IMR-90 (cell line): ENCODE measurements around the gene CRYM. TPM values are rescaled to one million over a fixed set of nuclear protein-coding genes. Genes with fewer than 3 reads are reported as not detected.

Experiments
- ATAC-seq: fragments of 200-7000 bp; cut with Tn5 transposase; 2 replicates; pipeline ENCODE4 v1.9.1; 2020; ENCODE audit warnings: low read depth, mild to moderate bottlenecking, moderate library complexity
- BruUV-seq: library from RNA; stranded (reverse); fragments of 400-500 nt; replicated peaks from 2 replicates; lab custom pipeline; 2021; lab: Mats Ljungman, UMichigan
- CTCF ChIA-PET: fragments of 300-600 bp; formaldehyde crosslinking; extraction: SDS; loops from one replicate; lab custom pipeline; 2021; ENCODE audit warnings: antibody characterized with exemption; lab: Yijun Ruan, JAX
- POLR2A ChIA-PET: fragments of 300-600 bp; sonication (Branson Sonifier 250); formaldehyde crosslinking; loops from one replicate; lab custom pipeline; 2022; ENCODE audit warnings: antibody characterized with exemption; ENCODE audit not compliant: unreplicated experiment; lab: Charles Lee
- DNase-seq: peaks from one replicate; pipeline ENCODE4 v3.0.0; 2013
- H2AFZ ChIP-seq: replicated peaks from 2 replicates; pipeline ENCODE3; 2013; ENCODE audit warnings: low read length, mild to moderate bottlenecking; ENCODE audit not compliant: poor library complexity
- H2AK5ac ChIP-seq: 2 replicates; pipeline ENCODE4 v1.6.1; 2013; ENCODE audit warnings: low read depth, low read length, inconsistent platforms
- H2AK9ac ChIP-seq: replicated peaks from 2 replicates; pipeline ENCODE3; 2013; ENCODE audit warnings: mild to moderate bottlenecking, low read depth, low read length, moderate library complexity; ENCODE audit not compliant: poor library complexity
- H2BK120ac ChIP-seq: 2 replicates; pipeline ENCODE4 v1.6.1; 2013; ENCODE audit warnings: low read depth, low read length, inconsistent platforms
- H2BK15ac ChIP-seq: 3 replicates; pipeline ENCODE4 v1.6.1; 2013; ENCODE audit warnings: low read depth, low read length, inconsistent platforms
- H2BK20ac ChIP-seq: 2 replicates; pipeline ENCODE4 v1.6.1; 2013; ENCODE audit warnings: low read depth, mild to moderate bottlenecking, inconsistent platforms, low read length, moderate library complexity
- H2BK5ac ChIP-seq: 2 replicates; pipeline ENCODE4 v1.6.1; 2013; ENCODE audit warnings: mild to moderate bottlenecking, low read depth, low read length, inconsistent platforms; ENCODE audit not compliant: poor library complexity, severe bottlenecking
- H3K14ac ChIP-seq: replicated peaks from 2 replicates; pipeline ENCODE4 v1.6.1; 2013; ENCODE audit warnings: low read depth, low read length, inconsistent platforms
- H3K18ac ChIP-seq: 2 replicates; pipeline ENCODE4 v1.6.1; 2013; ENCODE audit warnings: low read depth, low read length, control low read depth
- H3K23ac ChIP-seq: 2 replicates; pipeline ENCODE4 v1.6.1; 2013; ENCODE audit warnings: low read depth, low read length, inconsistent platforms
- H3K27ac ChIP-seq: 2 replicates; pipeline ENCODE4 v1.5.1; 2013; ENCODE audit warnings: mild to moderate bottlenecking, control low read depth, low read length; ENCODE audit not compliant: insufficient read depth
- H3K27me3 ChIP-seq: 2 replicates; pipeline ENCODE4 v1.6.1; 2013; ENCODE audit warnings: low read length; ENCODE audit not compliant: control insufficient read depth, insufficient read depth
- H3K36me3 ChIP-seq: 2 replicates; pipeline ENCODE4 v1.6.1; 2013; ENCODE audit warnings: low read length, mixed read lengths; ENCODE audit not compliant: control insufficient read depth, insufficient read depth
- H3K4ac ChIP-seq: 2 replicates; pipeline ENCODE4 v1.6.1; 2013; ENCODE audit warnings: low read depth, low read length, inconsistent platforms
- H3K4me1 ChIP-seq: 2 replicates; pipeline ENCODE4 v1.6.1; 2013; ENCODE audit warnings: low read length, mixed read lengths; ENCODE audit not compliant: control insufficient read depth, insufficient read depth
- H3K4me2 ChIP-seq: 2 replicates; pipeline ENCODE4 v1.6.1; 2013; ENCODE audit warnings: low read depth, mild to moderate bottlenecking, control low read depth, low read length, moderate library complexity
- H3K4me3 ChIP-seq: 2 replicates; pipeline ENCODE4 v1.5.1; 2013; ENCODE audit warnings: low read depth, mild to moderate bottlenecking, control low read depth, low read length, moderate library complexity; ENCODE audit not compliant: insufficient read depth
- H3K56ac ChIP-seq: 2 replicates; pipeline ENCODE4 v1.6.1; 2013; ENCODE audit warnings: low read length, inconsistent platforms; ENCODE audit not compliant: insufficient read depth; ENCODE audit errors: extremely low read depth
- H3K79me1 ChIP-seq, 2 experiments: 2 replicates each; pipeline ENCODE4 v1.6.1; 2013; ENCODE audit warnings: low read length in 2 of 2, inconsistent platforms in 1 of 2, low read depth in 1 of 2
- H3K9ac ChIP-seq: 2 replicates; pipeline ENCODE4 v1.6.1; 2013; ENCODE audit warnings: low read depth, low read length, control low read depth
- H3K9me1 ChIP-seq: 2 replicates; pipeline ENCODE4 v1.6.1; 2013; ENCODE audit warnings: low read length, inconsistent platforms; ENCODE audit not compliant: insufficient read depth
- H3K9me3 ChIP-seq: 2 replicates; pipeline ENCODE4 v1.6.1; 2013; ENCODE audit warnings: low read length; ENCODE audit not compliant: control insufficient read depth, insufficient read depth
- H4K20me1 ChIP-seq: 2 replicates; pipeline ENCODE4 v1.6.1; 2013; ENCODE audit warnings: low read length, inconsistent platforms; ENCODE audit not compliant: insufficient read depth
- H4K5ac ChIP-seq: 2 replicates; pipeline ENCODE4 v1.6.1; 2013; ENCODE audit warnings: mild to moderate bottlenecking, low read depth, low read length, control low read depth
- H4K8ac ChIP-seq, 2 experiments: 2 replicates each; pipeline ENCODE4 v1.6.1; 2013; ENCODE audit warnings: low read depth in 2 of 2, low read length in 2 of 2, control low read depth in 1 of 2, inconsistent platforms in 1 of 2
- H4K91ac ChIP-seq: 2 replicates; pipeline ENCODE4 v1.6.1; 2013; ENCODE audit warnings: low read depth, low read length, inconsistent platforms; ENCODE audit not compliant: insufficient read depth
- BHLHE40 ChIP-seq: fragments of 150-350 bp; IDR thresholded peaks from 2 replicates; pipeline ENCODE4 v1.6.1; 2016; ENCODE audit warnings: mild to moderate bottlenecking, low read depth, low read length
- CEBPB ChIP-seq: IDR thresholded peaks from 2 replicates; pipeline ENCODE4 v1.6.1; 2012; ENCODE audit warnings: low read depth, low read length, improper control_type of control experiment
- CHD1 ChIP-seq: IDR thresholded peaks from 2 replicates; pipeline ENCODE4 v1.6.1; 2012; ENCODE audit warnings: low read depth, low read length, improper control_type of control experiment
- FOS ChIP-seq: fragments of 150-350 bp; IDR thresholded peaks from 2 replicates; pipeline ENCODE4 v1.6.1; 2016; ENCODE audit warnings: low read depth, low read length
- MAFK ChIP-seq: IDR thresholded peaks from 2 replicates; pipeline ENCODE4 v1.6.1; 2012; ENCODE audit warnings: low read depth, low read length, improper control_type of control experiment
- MAZ ChIP-seq: IDR thresholded peaks from 2 replicates; pipeline ENCODE4 v1.6.1; 2012; ENCODE audit warnings: low read depth, mild to moderate bottlenecking, low read length, improper control_type of control experiment, moderate library complexity, borderline replicate concordance
- MXI1 ChIP-seq: IDR thresholded peaks from 2 replicates; pipeline ENCODE4 v1.6.1; 2012; ENCODE audit warnings: low read depth, mild to moderate bottlenecking, low read length, moderate library complexity, borderline replicate concordance
- NFE2L2 ChIP-seq: fragments of 150-350 bp; IDR thresholded peaks from 2 replicates; pipeline ENCODE4 v1.6.1; 2016; ENCODE audit warnings: low read depth, mild to moderate bottlenecking, low read length
- POLR2A ChIP-seq: IDR thresholded peaks from 2 replicates; pipeline ENCODE4 v1.6.1; 2012; ENCODE audit warnings: mild to moderate bottlenecking, low read depth, low read length
- RAD21 ChIP-seq: IDR thresholded peaks from 2 replicates; pipeline ENCODE4 v1.6.1; 2012; ENCODE audit warnings: low read length, improper control_type of control experiment
- RCOR1 ChIP-seq: IDR thresholded peaks from 2 replicates; pipeline ENCODE4 v1.6.1; 2012; ENCODE audit warnings: mild to moderate bottlenecking, low read length, improper control_type of control experiment; ENCODE audit not compliant: insufficient replicate concordance
- RFX5 ChIP-seq: IDR thresholded peaks from 2 replicates; pipeline ENCODE4 v1.8.0; 2012; ENCODE audit warnings: low read depth, mild to moderate bottlenecking, low read length, moderate library complexity
- SMC3 ChIP-seq: fragments of 150-350 bp; IDR thresholded peaks from 2 replicates; pipeline ENCODE4 v1.6.1; 2016; ENCODE audit warnings: low read depth, mild to moderate bottlenecking, antibody characterized with exemption, low read length, moderate library complexity
- WGBS, 2 experiments: methylation state at CpG; one replicate each; pipeline versions ENCODE4 v1.1.5 to v1.1.7; 2013; ENCODE audit warnings: missing lambda C conversion rate in 2 of 2; ENCODE audit not compliant: insufficient read length in 1 of 2; ENCODE audit errors: extremely low coverage in 2 of 2; 5-methylcytosine and 5-hydroxymethylcytosine counted together
- dilution Hi-C: fragments of 300-500 bp; cut with HindIII; formaldehyde crosslinking; loops from one replicate; pipeline ENCODE4 v1.14.3; 2018; ENCODE audit warnings: low sequenced_read_pairs; ENCODE audit not compliant: unreplicated experiment
- in situ Hi-C: fragments of 300-500 bp; cut with MboI; formaldehyde crosslinking; loops from 3 replicates; pipeline ENCODE4 v1.14.3; 2019; ENCODE audit warnings: low sequenced_read_pairs, inconsistent platforms, mixed read lengths
- intact Hi-C: fragments of 100-400 bp; cut with micrococcal nuclease; formaldehyde crosslinking; loops from 2 replicates; pipeline ENCODE4 v1.10.0; 2022
- polyA plus RNA-seq, 3 experiments: library from polyadenylated mRNA; depleted of rRNA; stranded (reverse); fragments of >200 nt; gene quantifications; 2 replicates each; pipeline ENCODE4 v1.2.3, GENCODE V29; 2012; ENCODE audit warnings: low replicate concordance in 1 of 3
- total RNA-seq: library from RNA; depleted of rRNA; stranded (reverse); fragments of >200 nt; gene quantifications from 2 replicates; pipeline ENCODE4 v1.2.3, GENCODE V29; 2012
- TF ChIP-seq, protein P1 (sequence below): fragments of 150-350 bp; IDR thresholded peaks from 2 replicates; pipeline ENCODE4 v1.6.1; 2017; ENCODE audit warnings: mild to moderate bottlenecking, antibody characterized with exemption, low read length, low read depth
- TF ChIP-seq, protein P2 (sequence below): conservative IDR thresholded peaks from 2 replicates; pipeline ENCODE4 v1.5.1; 2012; ENCODE audit warnings: mild to moderate bottlenecking, low read depth, low read length, improper control_type of control experiment
- TF ChIP-seq, protein P3 (sequence below): fragments of 150-350 bp; IDR thresholded peaks from 2 replicates; pipeline ENCODE4 v1.6.1; 2016; ENCODE audit warnings: low read depth, mild to moderate bottlenecking, low read length, moderate library complexity, borderline replicate concordance

CRYM gene
- total and polyA plus RNA-seq, 2 of the 4 experiments (the other 2 are of a cell fraction), result not detected

DNA sequence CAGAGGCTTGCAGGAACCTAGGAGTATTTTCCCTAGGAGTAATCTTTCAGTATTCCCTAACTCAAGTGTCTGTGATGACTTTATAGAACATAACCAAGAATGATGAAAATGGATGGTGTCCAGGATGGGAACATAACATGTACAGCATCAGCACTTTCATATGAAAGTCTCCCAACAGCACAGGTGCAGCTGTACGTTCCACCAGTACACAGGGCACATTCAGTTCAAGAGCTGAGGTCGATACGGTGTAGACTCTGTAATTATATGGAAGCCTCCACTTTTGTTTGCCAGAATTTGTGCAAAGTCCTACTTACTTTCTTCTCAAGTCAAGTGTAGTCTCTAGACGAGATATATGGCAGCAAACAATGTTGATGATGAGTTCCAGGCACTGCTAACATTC, 46.2 kb upstream of the CRYM start:
- no TSS peak for BruUV-seq
- H2AK5ac ChIP-seq, result no peak overlapping the region
- no peaks in the 10 kb centered on the region for H3K4me1 ChIP-seq
- H3K4ac ChIP-seq, result no peak overlapping the region
- no peak overlapping the region for H2BK120ac ChIP-seq
- DNase-seq, result no peak
- no peak overlapping the region for H4K91ac ChIP-seq
- H4K8ac ChIP-seq, result no peak overlapping the region
- no peak overlapping the region for H2AK9ac ChIP-seq
- intact Hi-C loops, result no loop called here
- no peak overlapping the region for H4K5ac ChIP-seq
- no peak overlapping the region for H3K9ac ChIP-seq
- no peak overlapping the region for H3K14ac ChIP-seq
- no peak overlapping the region for H3K23ac ChIP-seq
- H4K20me1 ChIP-seq, result no peaks in the 10 kb centered on the region
- H3K18ac ChIP-seq, result no peak overlapping the region
- H2BK5ac ChIP-seq, result no peak overlapping the region
- no peak overlapping the region for H2AFZ ChIP-seq
- no peak overlapping the region for H2BK20ac ChIP-seq
- TF ChIP-seq NFE2L2, result no peak
- no peak for TF ChIP-seq RCOR1
- TF ChIP-seq CEBPB, result no peak
- no peak for TF ChIP-seq RFX5
- TF ChIP-seq POLR2A, result no peak
- no peak for TF ChIP-seq MAFK
- no peak for TF ChIP-seq MXI1
- TF ChIP-seq, protein P1, sequence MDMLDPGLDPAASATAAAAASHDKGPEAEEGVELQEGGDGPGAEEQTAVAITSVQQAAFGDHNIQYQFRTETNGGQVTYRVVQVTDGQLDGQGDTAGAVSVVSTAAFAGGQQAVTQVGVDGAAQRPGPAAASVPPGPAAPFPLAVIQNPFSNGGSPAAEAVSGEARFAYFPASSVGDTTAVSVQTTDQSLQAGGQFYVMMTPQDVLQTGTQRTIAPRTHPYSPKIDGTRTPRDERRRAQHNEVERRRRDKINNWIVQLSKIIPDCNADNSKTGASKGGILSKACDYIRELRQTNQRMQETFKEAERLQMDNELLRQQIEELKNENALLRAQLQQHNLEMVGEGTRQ, result no peak
- TF ChIP-seq SMC3, result no peak
- TF ChIP-seq RAD21, result no peak
- TF ChIP-seq BHLHE40, result no peak
- TF ChIP-seq CHD1, result no peak
- TF ChIP-seq, protein P2, sequence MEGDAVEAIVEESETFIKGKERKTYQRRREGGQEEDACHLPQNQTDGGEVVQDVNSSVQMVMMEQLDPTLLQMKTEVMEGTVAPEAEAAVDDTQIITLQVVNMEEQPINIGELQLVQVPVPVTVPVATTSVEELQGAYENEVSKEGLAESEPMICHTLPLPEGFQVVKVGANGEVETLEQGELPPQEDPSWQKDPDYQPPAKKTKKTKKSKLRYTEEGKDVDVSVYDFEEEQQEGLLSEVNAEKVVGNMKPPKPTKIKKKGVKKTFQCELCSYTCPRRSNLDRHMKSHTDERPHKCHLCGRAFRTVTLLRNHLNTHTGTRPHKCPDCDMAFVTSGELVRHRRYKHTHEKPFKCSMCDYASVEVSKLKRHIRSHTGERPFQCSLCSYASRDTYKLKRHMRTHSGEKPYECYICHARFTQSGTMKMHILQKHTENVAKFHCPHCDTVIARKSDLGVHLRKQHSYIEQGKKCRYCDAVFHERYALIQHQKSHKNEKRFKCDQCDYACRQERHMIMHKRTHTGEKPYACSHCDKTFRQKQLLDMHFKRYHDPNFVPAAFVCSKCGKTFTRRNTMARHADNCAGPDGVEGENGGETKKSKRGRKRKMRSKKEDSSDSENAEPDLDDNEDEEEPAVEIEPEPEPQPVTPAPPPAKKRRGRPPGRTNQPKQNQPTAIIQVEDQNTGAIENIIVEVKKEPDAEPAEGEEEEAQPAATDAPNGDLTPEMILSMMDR, result no peak
- no peak for TF ChIP-seq MAZ
- TF ChIP-seq, protein P3, sequence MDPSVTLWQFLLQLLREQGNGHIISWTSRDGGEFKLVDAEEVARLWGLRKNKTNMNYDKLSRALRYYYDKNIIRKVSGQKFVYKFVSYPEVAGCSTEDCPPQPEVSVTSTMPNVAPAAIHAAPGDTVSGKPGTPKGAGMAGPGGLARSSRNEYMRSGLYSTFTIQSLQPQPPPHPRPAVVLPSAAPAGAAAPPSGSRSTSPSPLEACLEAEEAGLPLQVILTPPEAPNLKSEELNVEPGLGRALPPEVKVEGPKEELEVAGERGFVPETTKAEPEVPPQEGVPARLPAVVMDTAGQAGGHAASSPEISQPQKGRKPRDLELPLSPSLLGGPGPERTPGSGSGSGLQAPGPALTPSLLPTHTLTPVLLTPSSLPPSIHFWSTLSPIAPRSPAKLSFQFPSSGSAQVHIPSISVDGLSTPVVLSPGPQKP, result no peak
- TF ChIP-seq FOS, result no peak
- no peak overlapping the region for H3K27ac ChIP-seq
- no peak for ATAC-seq
- H3K9me1 ChIP-seq, result no peaks in the 10 kb centered on the region
- no peaks in the 10 kb centered on the region for H3K9me3 ChIP-seq
- H3K27me3 ChIP-seq, result no peaks in the 10 kb centered on the region
- CTCF ChIA-PET, result no interaction called here
- in situ Hi-C loops, result no loop called here
- no peak overlapping the region for H3K4me3 ChIP-seq
- WGBS, 2 experiments, result no CpG with 5 or more reads among the region's 4 CpGs
- no peak overlapping the region for H2BK15ac ChIP-seq
- POLR2A ChIA-PET, result no interaction called here
- dilution Hi-C loops, result no loop called here
- H3K36me3 ChIP-seq, result 0 out of 2 replicates have a peak, but pooled peaks cover 1% of the 10 kb centered on the region
- no peak overlapping the region for H3K4me2 ChIP-seq
- no peaks in the 10 kb centered on the region for H3K79me1 ChIP-seq
- no peak overlapping the region for H3K56ac ChIP-seq
